Measurements from ENCODE around the gene HOXA9. TPM values are rescaled to one million over a fixed set of nuclear protein-coding genes. Genes with fewer than 3 reads are reported as not detected.

Gene HOXA9
- total RNA-seq, 4 donors from 2014 or later = 5.4 to 10.9 (median 9.0) TPM

DNA sequence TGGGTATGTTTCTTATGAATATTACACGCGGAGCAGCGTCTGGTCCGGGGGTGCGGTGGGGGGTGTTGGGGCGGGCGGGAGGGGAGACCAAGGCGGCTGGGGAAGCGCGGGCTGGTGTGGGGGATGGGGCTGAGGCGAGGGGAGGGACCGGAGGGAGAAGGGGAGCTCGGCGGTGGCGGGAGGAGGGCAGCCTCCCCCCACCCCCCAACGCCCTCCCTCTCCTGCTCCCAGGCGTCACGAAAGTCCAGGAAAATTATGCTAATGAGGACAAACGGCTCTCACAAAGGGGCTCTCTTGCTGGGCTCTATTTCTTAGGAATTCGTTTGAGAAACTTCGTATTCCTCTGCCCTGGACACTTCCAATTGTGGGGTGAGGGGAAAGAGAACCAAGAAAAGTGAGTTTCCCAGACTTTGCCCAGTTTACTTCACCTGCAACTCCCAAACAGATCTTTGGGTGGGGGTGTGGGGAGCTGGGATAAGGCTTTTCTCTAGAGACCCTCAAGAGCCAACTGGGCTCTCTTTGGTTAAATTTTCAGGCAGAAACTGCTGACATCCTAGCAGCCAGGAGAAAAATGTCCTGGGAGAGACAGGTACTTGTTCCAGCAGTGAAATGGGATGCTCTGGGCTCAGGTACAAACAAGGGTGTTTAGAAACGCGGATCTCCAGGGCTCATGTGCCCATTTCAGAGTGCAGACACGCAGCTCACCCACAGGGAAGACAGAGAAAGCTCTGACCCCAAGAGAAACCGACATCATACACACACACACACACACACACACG lies 51.2 kb downstream of the HOXA9 start:
- TF ChIP-seq, protein P1, sequence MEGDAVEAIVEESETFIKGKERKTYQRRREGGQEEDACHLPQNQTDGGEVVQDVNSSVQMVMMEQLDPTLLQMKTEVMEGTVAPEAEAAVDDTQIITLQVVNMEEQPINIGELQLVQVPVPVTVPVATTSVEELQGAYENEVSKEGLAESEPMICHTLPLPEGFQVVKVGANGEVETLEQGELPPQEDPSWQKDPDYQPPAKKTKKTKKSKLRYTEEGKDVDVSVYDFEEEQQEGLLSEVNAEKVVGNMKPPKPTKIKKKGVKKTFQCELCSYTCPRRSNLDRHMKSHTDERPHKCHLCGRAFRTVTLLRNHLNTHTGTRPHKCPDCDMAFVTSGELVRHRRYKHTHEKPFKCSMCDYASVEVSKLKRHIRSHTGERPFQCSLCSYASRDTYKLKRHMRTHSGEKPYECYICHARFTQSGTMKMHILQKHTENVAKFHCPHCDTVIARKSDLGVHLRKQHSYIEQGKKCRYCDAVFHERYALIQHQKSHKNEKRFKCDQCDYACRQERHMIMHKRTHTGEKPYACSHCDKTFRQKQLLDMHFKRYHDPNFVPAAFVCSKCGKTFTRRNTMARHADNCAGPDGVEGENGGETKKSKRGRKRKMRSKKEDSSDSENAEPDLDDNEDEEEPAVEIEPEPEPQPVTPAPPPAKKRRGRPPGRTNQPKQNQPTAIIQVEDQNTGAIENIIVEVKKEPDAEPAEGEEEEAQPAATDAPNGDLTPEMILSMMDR (IDR thresholded peaks at IDR 0.05; ENCODE audit: low read depth) = no peak

- TF ChIP-seq, protein P1 (IDR thresholded peaks at IDR 0.05; ENCODE audit: low read depth) = no peak
Observed at GRCh38 chr7:27112955-27113949, 52.1 kb downstream of the HOXA9 start.

Small RNA genes lying within 50 kb of the gene (small RNA-seq; reads per million reads assigned to genes)
- gene AC004080.5 (not detected), gene RF02140 (not detected), gene RF02141 (not detected)

Other genes starting within 250 kb of the HOXA9 start
- gene HOXA1, start 69.5 kb downstream of the HOXA9 start, total RNA-seq = 1 to 10 TPM in 1 of 4 donors, under 1 TPM in 3; 0.33 to 1.5 (median 0.60) TPM
- gene HOXA2, start 62.9 kb downstream of the HOXA9 start, total RNA-seq = 1 to 10 TPM in 1 of 4 donors, under 1 TPM in 2, not detected in 1; 0.51 to 1.7 (median 0.88) TPM
- gene HOXA4, start 34.8 kb downstream of the HOXA9 start, total RNA-seq = 1 to 10 TPM in 3 of 4 donors, not detected in 1; 1.2 to 2.4 (median 1.5) TPM
- gene HOXA5, start 21.9 kb downstream of the HOXA9 start, total RNA-seq = 1 to 10 TPM; 2.9 to 6.4 (median 4.7) TPM
- 1 to 10 TPM; 1.3 to 5.3 (median 2.8) TPM for gene HOXA6, start 17.8 kb downstream of the HOXA9 start, total RNA-seq
- 1 to 10 TPM; 3.4 to 3.9 (median 3.6) TPM for gene HOXA3, start 13.0 kb downstream of the HOXA9 start, total RNA-seq
- 1 to 10 TPM; 2.8 to 4.3 (median 3.6) TPM for gene HOXA7, start 8.9 kb downstream of the HOXA9 start, total RNA-seq
- gene HOXA10, start 8.8 kb upstream of the HOXA9 start, total RNA-seq = 10 to 100 TPM; 17.3 to 22.6 (median 20.9) TPM
- gene HOXA11, start 19.7 kb upstream of the HOXA9 start, total RNA-seq = 1 to 10 TPM; 1.8 to 4.1 (median 1.9) TPM
- gene HOXA13, start 34.6 kb upstream of the HOXA9 start, total RNA-seq = under 1 TPM in 3 of 4 donors, not detected in 1; 0.44 to 0.68 (median 0.65) TPM
- not detected for gene EVX1, start 77.3 kb upstream of the HOXA9 start, total RNA-seq

Measured in subcutaneous adipose tissue (tissue), 4 donors.